ENCODE measurements around the gene NBEAL2. TPM values are rescaled to one million over a fixed set of nuclear protein-coding genes. Genes with fewer than 3 reads are reported as not detected.

The NBEAL2 gene
- total and polyA plus RNA-seq, 2 of the 8 experiments (the other 6 are each of a cell fraction or from before 2014, with no cell fraction given): 27.3 to 46.9 TPM

DNA sequence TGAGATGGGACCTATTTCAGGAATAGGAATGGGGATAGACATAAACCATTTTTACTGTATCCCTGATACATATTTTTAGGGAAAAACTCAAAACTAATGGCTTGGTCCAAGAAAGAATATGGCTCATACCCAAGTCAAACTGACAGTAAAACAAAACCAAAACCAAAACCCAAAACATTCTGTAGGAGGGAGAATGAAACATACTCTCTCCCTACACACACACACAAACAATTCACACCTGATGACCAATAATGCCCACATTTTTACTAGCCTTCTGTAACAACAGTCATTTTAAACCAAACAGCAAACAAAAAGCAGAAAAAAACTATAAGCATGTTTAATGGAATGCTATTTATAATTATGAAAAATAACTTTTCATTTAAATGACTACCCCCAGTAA is 74.9 kb downstream of the NBEAL2 start (continued):
- TF ChIP-seq RFX5 (IDR thresholded peaks at IDR 0.05; ENCODE audit: borderline replicate concordance, low read depth, low read length) (no peak), SIN3A (conservative IDR thresholded peaks at IDR 0.05 in 1 of 2, IDR thresholded peaks at IDR 0.05 in 1 of 2; ENCODE audit: low read depth in 1 of 2, low read length in 2 of 2) (no peak)
